HepG2 (cell line): ENCODE data around the gene ZNF213. TPM values are rescaled to one million over a fixed set of nuclear protein-coding genes. Genes with fewer than 3 reads are reported as not detected.

ENCODE experiments used
- ATAC-seq: fragments of 200-7000 bp; cut with Tn5 transposase; 3 replicates; pipeline ENCODE4 v1.9.1; 2020; ENCODE audit warnings: mild to moderate bottlenecking, moderate library complexity
- BruUV-seq: library from RNA; stranded (reverse); fragments of 400-500 nt; replicated peaks from 2 replicates; lab custom pipeline; 2021; lab: Mats Ljungman, UMichigan
- CTCF ChIA-PET: fragments of 300-600 bp; formaldehyde crosslinking; extraction: SDS; loops from one replicate; lab custom pipeline; 2021; ENCODE audit warnings: low total read pairs, inconsistent platforms, low intra/inter-chr PET ratio; lab: Yijun Ruan, JAX
- POLR2A ChIA-PET: fragments of 350-600 bp; sonication (Branson Sonifier 250); formaldehyde crosslinking; loops from one replicate; lab custom pipeline; 2020; ENCODE audit warnings: antibody characterized with exemption, inconsistent platforms; lab: Yijun Ruan, JAX
- DNase-seq: peaks from one replicate; pipeline ENCODE4 v3.0.0-alpha.2; 2015; ENCODE audit warnings: low spot score
- FAIRE-seq: peaks from 3 replicates; lab custom pipeline; 2011; peaks lifted over from hg19 to GRCh38; lab: Jason Lieb, UNC
- H2AFZ ChIP-seq: one replicate; pipeline ENCODE4 v1.6.1; 2011; ENCODE audit warnings: low read length, inconsistent platforms
- H3K27ac ChIP-seq: fragments of 300-600 bp; 3 replicates; pipeline ENCODE4 v1.8.0; 2011; ENCODE audit warnings: mixed run types, mild to moderate bottlenecking, mixed read lengths, low read length, inconsistent platforms; ENCODE audit not compliant: insufficient read depth; ENCODE audit errors: extremely low read length
- H3K27me3 ChIP-seq, 2 experiments: fragments of 200-600 bp in 1 of 2; 2 replicates in 1 of 2; 3 replicates in 1 of 2; pipeline versions ENCODE4 v1.6.0 to v1.8.0; 2011; ENCODE audit warnings: low read length in 2 of 2, mild to moderate bottlenecking in 2 of 2, moderate library complexity in 2 of 2, inconsistent platforms in 1 of 2; ENCODE audit not compliant: insufficient read depth in 2 of 2, control insufficient read depth in 1 of 2
- H3K36me3 ChIP-seq, 2 experiments: fragments of 200-600 bp in 1 of 2; replicated peaks in 1 of 2; 2 replicates in 1 of 2; 3 replicates in 1 of 2; pipeline versions ENCODE4 v1.5.1 to v1.8.0; 2011; ENCODE audit warnings: low read length in 2 of 2, inconsistent platforms in 1 of 2; ENCODE audit not compliant: insufficient read depth in 2 of 2, control insufficient read depth in 1 of 2
- H3K4me1 ChIP-seq: 2 replicates; pipeline ENCODE4 v1.5.1; 2012; ENCODE audit warnings: low read length, inconsistent platforms; ENCODE audit not compliant: insufficient read depth
- H3K4me2 ChIP-seq: 2 replicates; pipeline ENCODE4 v1.6.0; 2011; ENCODE audit warnings: low read depth, low read length, inconsistent platforms
- H3K4me3 ChIP-seq, 3 experiments: fragments of 200-600 bp in 1 of 3; sonication (generic), shearing (Covaris generic) in 1 of 3; replicated peaks in 1 of 3; 2 replicates each; pipeline ENCODE4 v1.5.1; 2011 to 2016; ENCODE audit warnings: low read length in 3 of 3, inconsistent platforms in 2 of 3, low read depth in 2 of 3, mild to moderate bottlenecking in 2 of 3, control low read depth in 1 of 3, mixed read lengths in 1 of 3; ENCODE audit not compliant: insufficient read depth in 1 of 3
- H3K79me2 ChIP-seq: one replicate; pipeline ENCODE4 v1.6.1; 2011; ENCODE audit warnings: low read length, inconsistent platforms; ENCODE audit not compliant: insufficient read depth
- H3K9ac ChIP-seq: 2 replicates; pipeline ENCODE4 v1.6.0; 2011; ENCODE audit warnings: mild to moderate bottlenecking, low read depth, low read length, inconsistent platforms; ENCODE audit not compliant: insufficient read depth
- H3K9me3 ChIP-seq: 2 replicates; pipeline ENCODE4 v1.5.1; 2012; ENCODE audit warnings: mild to moderate bottlenecking, low read length
- H4K20me1 ChIP-seq: 2 replicates; pipeline ENCODE4 v1.6.0; 2011; ENCODE audit warnings: inconsistent platforms, mild to moderate bottlenecking, low read length, moderate library complexity; ENCODE audit not compliant: insufficient read depth
- ARID4A ChIP-seq: sonication (generic); formaldehyde crosslinking; IDR thresholded peaks from 2 replicates; pipeline ENCODE4 v1.5.0; 2020; ENCODE audit warnings: mild to moderate bottlenecking, missing genetic modification reagents, borderline replicate concordance
- HNRNPLL ChIP-seq: fragments of 200-400 bp; formaldehyde crosslinking; IDR thresholded peaks from 2 replicates; pipeline ENCODE4 v1.6.1; 2017; ENCODE audit warnings: mild to moderate bottlenecking, low read depth, low read length; ENCODE audit not compliant: poor library complexity, severe bottlenecking
- KDM4B ChIP-seq: sonication (generic); formaldehyde crosslinking; IDR thresholded peaks from 2 replicates; pipeline ENCODE4 v1.4.0; 2020; ENCODE audit warnings: missing genetic modification reagents
- LRRFIP1 ChIP-seq: sonication (generic); formaldehyde crosslinking; conservative IDR thresholded peaks from 2 replicates; pipeline ENCODE4 v1.4.0; 2020; ENCODE audit warnings: missing genetic modification reagents
- NCOA5 ChIP-seq: sonication (generic); formaldehyde crosslinking; IDR thresholded peaks from 2 replicates; pipeline ENCODE4 v1.4.0; 2020; ENCODE audit warnings: missing genetic modification reagents
- NFIC ChIP-seq: IDR thresholded peaks from 2 replicates; pipeline ENCODE4 v1.6.1; 2012; ENCODE audit warnings: mild to moderate bottlenecking, low read length, inconsistent platforms
- TCF12 ChIP-seq, 2 experiments: fragments of 450-650 bp in 1 of 2; sonication (generic) in 1 of 2; formaldehyde crosslinking in 1 of 2; IDR thresholded peaks; 2 replicates each; pipeline versions ENCODE4 v1.6.1 to v1.8.0; 2017 to 2022; ENCODE audit warnings: antibody characterized with exemption in 1 of 2, mild to moderate bottlenecking in 1 of 2, missing genetic modification reagents in 1 of 2, moderate library complexity in 1 of 2
- ZBTB25 ChIP-seq: IDR thresholded peaks from 2 replicates; pipeline ENCODE4 v1.6.1; 2018; ENCODE audit warnings: missing genetic modification reagents
- ZKSCAN8 ChIP-seq: IDR thresholded peaks from 2 replicates; pipeline ENCODE4 v1.6.1; 2016; ENCODE audit warnings: borderline replicate concordance, missing genetic modification reagents, missing compliant biosample characterization
- ZNF136 ChIP-seq: sonication (generic); formaldehyde crosslinking; IDR thresholded peaks from 2 replicates; pipeline ENCODE4 v1.8.1; 2022; ENCODE audit warnings: low read depth, mild to moderate bottlenecking, moderate library complexity, missing genetic modification reagents
- ZNF710 ChIP-seq: sonication (generic); formaldehyde crosslinking; IDR thresholded peaks from 2 replicates; pipeline ENCODE4 v1.5.0; 2020; ENCODE audit warnings: mild to moderate bottlenecking, missing genetic modification reagents, borderline replicate concordance
- WGBS: methylation state at CpG from one replicate; pipeline ENCODE4 v1.1.6; 2017; ENCODE audit warnings: low lambda C conversion rate; 5-methylcytosine and 5-hydroxymethylcytosine counted together
- in situ Hi-C: cut with HindIII; loops from 2 replicates; pipeline ENCODE4 v1.10.0; 2017; ENCODE audit warnings: low pct_unique_long_range_greater_than_20kb; ENCODE audit not compliant: extremely low pct_ligation_motif_present
- intact Hi-C: fragments of 100-400 bp; cut with micrococcal nuclease; formaldehyde crosslinking; loops from one replicate; pipeline ENCODE4 v1.10.0; 2022; ENCODE audit not compliant: unreplicated experiment
- polyA plus RNA-seq, 8 experiments: library from polyadenylated mRNA; depleted of rRNA in 3 of 8; stranded (reverse) in 7 of 8; unstranded in 1 of 8; fragments of >200 nt; fragmentation: Illumina TruSeq in 4 of 8; extraction: Trizol in 4 of 8; gene quantifications; 2 replicates each; pipeline versions ENCODE4 v1.2.1 to v1.2.3, GENCODE V29; 2011 to 2016; ENCODE audit warnings: low read depth in 4 of 8, missing spikeins in 1 of 8, mixed read lengths in 1 of 8; ENCODE audit not compliant: insufficient read depth in 1 of 8
- total RNA-seq, 5 experiments: library from RNA; depleted of rRNA; stranded (reverse); fragments of >200 nt; fragmentation: Illumina TruSeq; extraction: Trizol; gene quantifications; 2 replicates each; pipeline ENCODE4 v1.2.3, GENCODE V29; 2016; ENCODE audit warnings: low read depth in 1 of 5

The ZNF213 gene
- total and polyA plus RNA-seq, 2 of the 13 experiments (the other 11 are each of a cell fraction or from before 2014, with no cell fraction given) = 0.59 to 0.97 TPM

- WGBS = 13% methylated on average over 8 of the region's 8 CpGs
- intact Hi-C loops (loop anchor here (2.0 to 5.0 kb wide), 2 partner anchors 18 to 34 kb away; partner anchors contain the start of gene OR1F1), in situ Hi-C loops (no loop called here)
- peaks cover 27% of the 10 kb centered on the region for H3K4me1 ChIP-seq
- no peak overlapping the region for H2AFZ ChIP-seq
- FAIRE-seq (peak; percentile 63), ATAC-seq (peak; percentile 13; the same call in 2 of the 3 replicates), DNase-seq (no peak)
- no peaks in the 10 kb centered on the region for H3K36me3 ChIP-seq
- H3K4me2 ChIP-seq = no peak overlapping the region
- H3K79me2 ChIP-seq = no peaks in the 10 kb centered on the region
- CTCF ChIA-PET = interaction anchor here (1.6 to 2.8 kb wide), 2 partner anchors 13 to 21 kb away, joined by 3 to 18 read pairs; no protein-coding TSS in a partner anchor
- POLR2A ChIA-PET = interaction anchor here (1.1 to 1.4 kb wide), 3 partner anchors 18 to 35 kb away, joined by 3 to 6 read pairs (median 3); partner anchors contain the start of genes OR1F1 and ZNF213
- H3K27me3 ChIP-seq = peaks cover 0 to 12% of the 10 kb centered on the region in 2 experiments; a peak in 3 of 5 replicates
- no peak overlapping the region for H3K27ac ChIP-seq
- no TSS peak for BruUV-seq
- no peak overlapping the region for H3K9ac ChIP-seq
- H3K4me3 ChIP-seq = peak overlapping the region in 1 of 3 experiments; percentile 78; a peak in 1 of 6 replicates
- no peaks in the 10 kb centered on the region for H3K9me3 ChIP-seq
- no peaks in the 10 kb centered on the region for H4K20me1 ChIP-seq
- TF ChIP-seq HNRNPLL = peak; percentile 69
- TF ChIP-seq KDM4B = 0 out of 2 replicates have a peak, but pooled peaks have one; percentile 9
- no peak for TF ChIP-seq TCF12 (IDR thresholded peaks at IDR 0.05)
- TF ChIP-seq TCF12 (CRISPR knock-in tag; IDR thresholded peaks at IDR 0.05) = 0 out of 2 replicates have a peak, but pooled peaks have one; percentile 37
- TF ChIP-seq ARID4A (CRISPR knock-in tag) = 0 out of 2 replicates have a peak, but pooled peaks have one; percentile 6
- 0 out of 2 replicates have a peak, but pooled peaks have one; percentile 4 for TF ChIP-seq ZNF710 (CRISPR knock-in tag)
- TF ChIP-seq ZNF136 (CRISPR knock-in tag) = 0 out of 2 replicates have a peak, but pooled peaks have one; percentile 2
- 0 out of 2 replicates have a peak, but pooled peaks have one; percentile 1 for TF ChIP-seq ZKSCAN8
- 0 out of 2 replicates have a peak, but pooled peaks have one; percentile 1 for TF ChIP-seq NFIC
- no peak for TF ChIP-seq LRRFIP1 (CRISPR knock-in tag)
- TF ChIP-seq NCOA5 (CRISPR knock-in tag) = no peak
- TF ChIP-seq ZBTB25 = no peak
These were observed 18.2 kb downstream of the ZNF213 start for GRCh38 chr16:3152991-3153368.
